PC-3 (cell line): Measurements from ENCODE around the gene STOX2. TPM values are rescaled to one million over a fixed set of nuclear protein-coding genes. Genes with fewer than 3 reads are reported as not detected.

ENCODE experiments used
- ATAC-seq: fragments of 200-7000 bp; cut with Tn5 transposase; 2 replicates; pipeline ENCODE4 v1.9.1; 2020; ENCODE audit warnings: mild to moderate bottlenecking, moderate library complexity
- BruUV-seq: library from RNA; stranded (reverse); fragments of 400-500 nt; replicated peaks from 2 replicates; lab custom pipeline; 2021; lab: Mats Ljungman, UMichigan
- CTCF ChIA-PET: fragments of 300-600 bp; sonication (Branson Sonifier 250); formaldehyde crosslinking; loops from one replicate; lab custom pipeline; 2022; ENCODE audit warnings: antibody characterized with exemption; lab: Charles Lee
- POLR2A ChIA-PET: fragments of 300-600 bp; sonication (Branson Sonifier 250); formaldehyde crosslinking; loops from one replicate; lab custom pipeline; 2022; ENCODE audit warnings: antibody characterized with exemption; ENCODE audit not compliant: unreplicated experiment; lab: Charles Lee
- DNase-seq: peaks from one replicate; pipeline ENCODE4 v3.0.0-alpha.2; 2015
- H2AFZ ChIP-seq: fragments of 300-600 bp; sonication (generic); 2 replicates; pipeline ENCODE4 v1.6.0; 2016; ENCODE audit warnings: antibody characterized with exemption, low read length
- H3F3A ChIP-seq: fragments of 300-600 bp; sonication (generic); one replicate; pipeline ENCODE4 v1.6.0; 2017; ENCODE audit warnings: antibody characterized with exemption, low read length, control low read depth, mild to moderate bottlenecking; ENCODE audit not compliant: unreplicated experiment
- H3K27ac ChIP-seq: fragments of 300-600 bp; sonication (generic); 2 replicates; pipeline ENCODE4 v1.5.1; 2016; ENCODE audit warnings: mild to moderate bottlenecking, low read length
- H3K27me3 ChIP-seq: fragments of 300-600 bp; sonication (generic); 2 replicates; pipeline ENCODE4 v1.6.1; 2016; ENCODE audit warnings: low read length, mixed read lengths
- H3K36me3 ChIP-seq: fragments of 300-600 bp; sonication (generic); 2 replicates; pipeline ENCODE4 v1.6.1; 2016; ENCODE audit warnings: low read depth, mixed run types, low read length, mixed read lengths
- H3K4me1 ChIP-seq: fragments of 300-600 bp; sonication (generic); 2 replicates; pipeline ENCODE4 v1.5.1; 2016; ENCODE audit warnings: low read length; ENCODE audit not compliant: insufficient read depth
- H3K4me2 ChIP-seq: fragments of 300-600 bp; sonication (generic); 2 replicates; pipeline ENCODE4 v1.6.0; 2016; ENCODE audit warnings: low read length
- H3K4me3 ChIP-seq: fragments of 300-600 bp; sonication (generic); 2 replicates; pipeline ENCODE4 v1.5.1; 2016; ENCODE audit warnings: mild to moderate bottlenecking, low read length, mixed read lengths
- H3K79me2 ChIP-seq: fragments of 300-600 bp; sonication (generic); 2 replicates; pipeline ENCODE4 v1.6.1; 2017; ENCODE audit warnings: low read length, mixed read lengths
- H3K9ac ChIP-seq: fragments of 300-600 bp; sonication (generic); 2 replicates; pipeline ENCODE4 v1.6.0; 2016; ENCODE audit warnings: mild to moderate bottlenecking, low read length
- H3K9me2 ChIP-seq: fragments of 300-600 bp; sonication (generic); replicated peaks from 2 replicates; pipeline ENCODE4 v1.6.1; 2016; ENCODE audit warnings: mixed run types, low read length, mixed read lengths
- H3K9me3 ChIP-seq: fragments of 300-600 bp; sonication (generic); 2 replicates; pipeline ENCODE4 v1.6.1; 2016; ENCODE audit warnings: low read length, mixed read lengths
- H4K20me1 ChIP-seq: fragments of 300-600 bp; sonication (generic); 2 replicates; pipeline ENCODE4 v1.6.1; 2016; ENCODE audit warnings: low read length, mixed read lengths
- CTCF ChIP-seq: fragments of 300-600 bp; sonication (generic); conservative IDR thresholded peaks from 2 replicates; pipeline ENCODE4 v1.5.1; 2017; ENCODE audit warnings: antibody characterized with exemption, low read depth, mild to moderate bottlenecking, low read length
- EZH2 ChIP-seq: fragments of 300-600 bp; sonication (generic); IDR thresholded peaks from one replicate; pipeline ENCODE4 v1.6.1; 2017; ENCODE audit warnings: antibody characterized with exemption, mild to moderate bottlenecking, low read length; ENCODE audit not compliant: unreplicated experiment
- EZH2phosphoT487 ChIP-seq: fragments of 300-600 bp; sonication (generic); IDR thresholded peaks from 2 replicates; pipeline ENCODE4 v1.6.1; 2018; ENCODE audit warnings: mild to moderate bottlenecking, antibody characterized with exemption, low read length, borderline replicate concordance
- intact Hi-C: fragments of 100-400 bp; cut with micrococcal nuclease; formaldehyde crosslinking; loops from 2 replicates; pipeline ENCODE4 v1.9.0; 2023
- total RNA-seq: library from RNA; depleted of rRNA; stranded (reverse); fragments of >200 nt; gene quantifications from 2 replicates; pipeline ENCODE4 v1.2.3, GENCODE V29; 2014

STOX2 gene
- total RNA-seq, 1 experiment from 2014 or later = 3.6 TPM

- ChIA-PET CTCF (no interaction called here), POLR2A (no interaction called here)
- no peak overlapping the region for H3K9ac ChIP-seq
- TF ChIP-seq EZH2phosphoT487 = no peak
- TF ChIP-seq EZH2 = no peak
- TF ChIP-seq CTCF = no peak
- no peaks in the 10 kb centered on the region for H3K9me2 ChIP-seq
- H3K4me2 ChIP-seq = no peak overlapping the region
- H3K27me3 ChIP-seq = peaks cover 23% of the 10 kb centered on the region; the same call in 1 of the 2 replicates
- no peak for DNase-seq
- no peak for ATAC-seq
- no peak overlapping the region for H3K4me3 ChIP-seq
- no peaks in the 10 kb centered on the region for H3K36me3 ChIP-seq
- no peak overlapping the region for H2AFZ ChIP-seq
- BruUV-seq = no TSS peak
- H3K27ac ChIP-seq = no peak overlapping the region
- H3K9me3 ChIP-seq = no peaks in the 10 kb centered on the region
- H4K20me1 ChIP-seq = no peaks in the 10 kb centered on the region
- no peaks in the 10 kb centered on the region for H3F3A ChIP-seq
- H3K4me1 ChIP-seq = 0 out of 2 replicates have a peak, but pooled peaks cover under 1% of the 10 kb centered on the region
- intact Hi-C loops = no loop called here
- H3K79me2 ChIP-seq = no peaks in the 10 kb centered on the region
Observed at GRCh38 chr4:183906739-183907651, 1.9 kb downstream of the STOX2 start.

- H3K27me3 ChIP-seq = peaks cover 23% of the 10 kb centered on the region; the same call in 1 of the 2 replicates
- ATAC-seq = no peak
- H3K27ac ChIP-seq = no peak overlapping the region
- H3K36me3 ChIP-seq = no peaks in the 10 kb centered on the region
- intact Hi-C loops = no loop called here
- H2AFZ ChIP-seq = no peak overlapping the region
- no peaks in the 10 kb centered on the region for H3K9me3 ChIP-seq
- no peaks in the 10 kb centered on the region for H3F3A ChIP-seq
- no peaks in the 10 kb centered on the region for H3K79me2 ChIP-seq
- no peak overlapping the region for H3K9ac ChIP-seq
- DNase-seq = no peak
- peaks cover 7% of the 10 kb centered on the region for H3K4me1 ChIP-seq
- H3K4me2 ChIP-seq = no peak overlapping the region
- ChIA-PET CTCF (no interaction called here), POLR2A (no interaction called here)
- no peaks in the 10 kb centered on the region for H3K9me2 ChIP-seq
- no peaks in the 10 kb centered on the region for H4K20me1 ChIP-seq
- H3K4me3 ChIP-seq = no peak overlapping the region
- TF ChIP-seq EZH2phosphoT487 (no peak), EZH2 (no peak), CTCF (no peak)
- BruUV-seq = no TSS peak
Observed at GRCh38 chr4:183907871-183908683, 3.0 kb downstream of the STOX2 start.
